Peyer's patch (tissue), 4 donors: ENCODE measurements around the gene NALCN. TPM values are rescaled to one million over a fixed set of nuclear protein-coding genes. Genes with fewer than 3 reads are reported as not detected.

Experiments used
- DNase-seq, 3 donors: peaks; one replicate each; pipeline ENCODE4 v3.0.0-alpha.2; 2017 to 2019
- H3K27ac ChIP-seq, 4 donors: fragments of 200-600 bp; sonication (generic); one replicate each; pipeline ENCODE4 v1.5.1; 2016 to 2019
- H3K27me3 ChIP-seq, 2 donors: fragments of 200-600 bp; sonication (generic); one replicate each; pipeline ENCODE4 v1.5.1; 2019
- H3K36me3 ChIP-seq, 3 donors: fragments of 200-600 bp; sonication (generic); one replicate each; pipeline ENCODE4 v1.5.1; 2016 to 2019
- H3K4me1 ChIP-seq, 4 donors: fragments of 200-600 bp; sonication (generic); one replicate each; pipeline ENCODE4 v1.5.1; 2016 to 2019
- H3K4me3 ChIP-seq, 4 donors: fragments of 200-600 bp; sonication (generic); 1 replicate in 3 of 4; 2 replicates in 1 of 4; pipeline ENCODE4 v1.5.1; 2016 to 2019; ENCODE audit warnings: mild to moderate bottlenecking in 1 of 4
- H3K9me3 ChIP-seq, 4 donors: fragments of 200-600 bp; sonication (generic); one replicate each; pipeline ENCODE4 v1.5.1; 2016 to 2019; ENCODE audit warnings: mild to moderate bottlenecking in 1 of 4
- CTCF ChIP-seq, 6 experiments: fragments of 450-650 bp in 4 of 6; fragments of 200-600 bp in 2 of 6; sonication (generic) in 1 of 6; IDR thresholded peaks; one replicate each; pipeline ENCODE4 v1.5.1; 2017 to 2019; ENCODE audit warnings: antibody characterized with exemption in 6 of 6, mild to moderate bottlenecking in 3 of 6, moderate library complexity in 1 of 6
- POLR2A ChIP-seq, 2 donors: fragments of 450-650 bp; IDR thresholded peaks; one replicate each; pipeline ENCODE4 v1.5.1; 2017; ENCODE audit warnings: antibody characterized with exemption in 2 of 2, mild to moderate bottlenecking in 2 of 2, moderate library complexity in 2 of 2
- total RNA-seq, 4 donors: library from RNA; depleted of rRNA; stranded (reverse); fragments of >200 nt; gene quantifications; one replicate each; pipeline ENCODE4 v1.1.0, GENCODE V29; 2016

Gene NALCN
- total RNA-seq, 4 donors from 2014 or later = 0.13 to 0.18 TPM; not detected in 2

- Histone ChIP-seq H3K27ac (no peak overlapping the region), H3K9me3 (no peaks in the 10 kb centered on the region), H3K36me3 (no peaks in the 10 kb centered on the region), H3K4me1 (no peaks in the 10 kb centered on the region), H3K4me3 (no peak overlapping the region), H3K27me3 (no peaks in the 10 kb centered on the region)
- TF ChIP-seq POLR2A (IDR thresholded peaks at IDR 0.05) (no peak), CTCF (IDR thresholded peaks at IDR 0.05) (no peak)
- DNase-seq = no peak
These were observed 237.9 kb downstream of the NALCN start for GRCh38 chr13:101178406-101178805.

GRCh38 chr13:101170306-101170705 is 246.0 kb downstream of the NALCN start:
- no peak overlapping the region for H3K4me3 ChIP-seq
- H3K27ac ChIP-seq = no peak overlapping the region
- no peaks in the 10 kb centered on the region for H3K4me1 ChIP-seq
- TF ChIP-seq CTCF (IDR thresholded peaks at IDR 0.05) (no peak), POLR2A (IDR thresholded peaks at IDR 0.05) (no peak)
- no peak for DNase-seq
- H3K9me3 ChIP-seq = no peaks in the 10 kb centered on the region
- H3K36me3 ChIP-seq = no peaks in the 10 kb centered on the region
- H3K27me3 ChIP-seq = no peaks in the 10 kb centered on the region

GRCh38 chr13:101157261-101157660 is 259.0 kb downstream of the NALCN start:
- H3K27me3 ChIP-seq = no peaks in the 10 kb centered on the region
- TF ChIP-seq POLR2A (IDR thresholded peaks at IDR 0.05) = no peak
- H3K4me1 ChIP-seq = no peaks in the 10 kb centered on the region
- H3K36me3 ChIP-seq = no peaks in the 10 kb centered on the region
- H3K9me3 ChIP-seq = no peaks in the 10 kb centered on the region
- no peak overlapping the region for H3K4me3 ChIP-seq
- no peak overlapping the region for H3K27ac ChIP-seq
- no peak for DNase-seq

GRCh38 chr13:101155920-101156319 is 260.4 kb downstream of the NALCN start:
- no peak for DNase-seq

GRCh38 chr13:101152184-101152583 is 264.1 kb downstream of the NALCN start:
- no peak overlapping the region for H3K4me3 ChIP-seq
- H3K9me3 ChIP-seq = no peaks in the 10 kb centered on the region
- no peaks in the 10 kb centered on the region for H3K36me3 ChIP-seq
- TF ChIP-seq POLR2A (IDR thresholded peaks at IDR 0.05) = no peak
- no peak for TF ChIP-seq CTCF (IDR thresholded peaks at IDR 0.05)
- H3K4me1 ChIP-seq = no peaks in the 10 kb centered on the region
- H3K27me3 ChIP-seq = no peaks in the 10 kb centered on the region
- H3K27ac ChIP-seq = no peak overlapping the region
- no peak for DNase-seq

More at GRCh38 chr13:101155920-101156319, 260.4 kb downstream of the NALCN start:
- H3K4me1 ChIP-seq = no peaks in the 10 kb centered on the region
- no peak overlapping the region for H3K4me3 ChIP-seq
- no peak overlapping the region for H3K27ac ChIP-seq
- H3K9me3 ChIP-seq = no peaks in the 10 kb centered on the region
- H3K27me3 ChIP-seq = no peaks in the 10 kb centered on the region
- TF ChIP-seq POLR2A (IDR thresholded peaks at IDR 0.05) (no peak), CTCF (IDR thresholded peaks at IDR 0.05) (peak in 2 of 6 experiments; percentile 9 to 13)
- H3K36me3 ChIP-seq = no peaks in the 10 kb centered on the region

- H3K27me3 ChIP-seq = no peaks in the 10 kb centered on the region
- TF ChIP-seq POLR2A (IDR thresholded peaks at IDR 0.05) (no peak), CTCF (IDR thresholded peaks at IDR 0.05) (no peak)
These were observed 265.3 kb downstream of the NALCN start for GRCh38 chr13:101150998-101151397.

More at GRCh38 chr13:101150998-101151397, 265.3 kb downstream of the NALCN start:
- Histone ChIP-seq H3K9me3 (no peaks in the 10 kb centered on the region), H3K36me3 (no peaks in the 10 kb centered on the region), H3K4me1 (no peaks in the 10 kb centered on the region), H3K4me3 (no peak overlapping the region), H3K27ac (no peak overlapping the region)
- DNase-seq = no peak
